Dermis microvascular lymphatic vessel endothelial cell (primary cell): ENCODE results near the gene KPNB1. TPM values are rescaled to one million over a fixed set of nuclear protein-coding genes. Genes with fewer than 3 reads are reported as not detected.
A peak's percentile ranks its signal among the peaks of the same experiment; 100 is the strongest.

Source experiments
- DNase-seq, 2 donors: peaks; one replicate each; pipeline versions ENCODE4 v3.0.0 to v3.0.0-alpha.2; 2010; ENCODE audit warnings: low read depth in 2 of 2
- total RNA-seq: library from RNA; depleted of rRNA; stranded (reverse); fragments of >200 nt; gene quantifications from 2 replicates; pipeline ENCODE4 v1.2.1, GENCODE V29; 2014

Gene KPNB1
- total RNA-seq, 1 donor from 2014 or later, result 285 TPM

DNA sequence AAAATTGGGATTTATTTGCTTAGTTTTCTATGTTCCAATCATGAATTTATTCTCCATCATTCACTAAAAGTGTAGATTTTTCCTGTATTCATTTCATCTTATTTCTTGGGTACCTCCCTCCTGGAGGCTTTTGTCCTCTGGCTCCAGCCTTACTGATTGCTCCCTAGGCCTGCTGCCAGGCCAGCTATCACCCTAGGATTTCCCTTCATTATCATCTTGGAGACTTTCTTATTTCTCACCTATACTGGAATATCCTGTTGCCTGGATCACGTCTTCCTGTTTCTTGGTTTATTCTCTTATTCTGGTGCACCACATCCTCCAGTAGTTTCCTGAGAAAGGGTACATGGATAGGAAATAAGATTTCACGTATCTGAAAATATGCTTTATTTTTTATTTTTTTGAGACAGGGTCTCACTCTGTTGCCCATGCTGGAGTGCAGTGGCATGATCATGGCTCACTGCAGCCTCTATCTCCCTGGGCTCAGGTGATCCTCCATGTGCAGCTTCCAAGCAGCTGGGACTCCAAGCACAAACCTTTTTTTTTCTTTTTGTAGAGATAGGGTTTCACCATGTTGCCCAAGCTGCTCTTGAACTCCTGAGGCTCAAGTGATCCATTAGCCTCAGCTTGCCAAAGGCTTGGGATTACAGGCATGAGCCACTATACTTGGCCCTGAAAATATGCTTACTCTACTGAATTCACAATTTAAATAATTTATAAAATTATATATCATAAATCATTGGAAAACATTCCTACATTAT, 13.3 kb upstream of the KPNB1 start:
- DNase-seq, result peak in 1 of 2 donors; percentile 31

DNA sequence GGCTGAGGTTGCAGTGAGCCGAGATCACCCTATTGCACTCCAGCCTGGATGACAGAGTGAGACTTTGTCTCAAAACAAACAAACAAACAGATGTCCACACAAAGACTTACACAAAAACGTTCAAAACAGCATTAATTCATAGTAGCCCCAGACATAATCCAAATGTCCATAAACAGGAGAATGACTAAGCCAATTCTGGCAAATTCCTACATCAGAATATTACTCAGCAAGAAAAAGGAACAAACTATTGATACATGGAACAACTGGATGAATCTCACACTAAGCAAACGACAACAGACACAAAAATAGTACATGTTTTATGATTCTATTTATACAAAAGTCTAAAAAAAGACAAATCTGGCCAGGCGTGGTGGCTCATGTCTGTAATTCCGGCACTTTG, 10.8 kb upstream of the KPNB1 start:
- no peak for DNase-seq

DNA sequence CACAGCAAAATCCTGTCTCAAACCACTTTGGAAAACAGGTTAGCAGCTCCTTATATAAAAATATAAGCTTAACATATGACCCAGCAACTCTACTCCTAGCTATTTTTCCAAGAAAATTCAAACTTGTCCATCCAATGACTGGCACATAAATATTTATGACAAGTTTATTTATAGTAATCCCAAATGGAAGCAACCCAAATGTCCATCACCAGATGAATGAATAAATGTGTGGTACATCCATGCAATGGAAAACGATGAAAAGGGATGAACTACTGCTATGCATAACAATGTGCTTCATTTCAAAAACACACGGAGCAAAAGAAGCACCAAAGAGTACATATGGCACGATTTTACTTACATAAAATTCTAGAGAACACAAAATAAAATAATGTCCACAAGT, 9.6 kb upstream of the KPNB1 start:
- no peak for DNase-seq

DNA sequence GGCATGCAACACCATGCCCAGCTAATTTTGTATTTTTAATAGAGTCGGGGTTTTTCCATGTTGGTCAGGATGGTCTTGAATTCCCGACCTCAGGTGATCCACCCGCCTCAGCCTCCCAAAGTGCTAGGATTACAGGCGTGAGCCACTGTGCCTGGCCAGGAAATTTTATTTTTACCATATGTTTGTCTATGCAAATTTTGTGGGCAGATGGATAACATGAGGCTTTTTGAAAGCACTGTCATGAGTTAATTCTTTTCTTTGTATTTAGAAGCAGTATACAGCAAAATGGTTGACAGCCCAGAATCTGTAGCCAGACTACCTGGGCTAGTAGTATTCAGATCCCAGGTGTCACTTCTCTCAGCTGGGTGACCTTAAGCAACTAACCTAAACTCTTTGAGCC, 8.5 kb upstream of the KPNB1 start:
- DNase-seq, result no peak

DNA sequence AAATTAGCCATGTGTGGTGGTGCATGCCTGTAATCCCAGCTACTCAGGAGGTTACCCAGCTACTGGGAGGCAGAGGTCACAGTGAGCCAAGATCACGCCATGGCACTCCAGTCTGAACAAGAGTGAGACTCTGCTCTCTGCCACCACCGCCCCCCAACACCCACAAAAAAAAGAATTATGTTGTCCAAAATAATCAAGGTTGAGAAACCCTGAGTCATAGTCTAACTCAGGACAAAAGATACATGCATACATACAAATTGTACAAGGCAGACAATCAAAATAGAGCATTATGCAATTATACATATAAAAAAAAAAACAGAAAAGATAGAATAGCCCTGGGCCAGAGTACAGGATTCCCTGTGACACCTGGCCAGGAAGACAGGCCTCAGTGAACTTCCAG, 6.6 kb upstream of the KPNB1 start:
- DNase-seq, result no peak

DNA sequence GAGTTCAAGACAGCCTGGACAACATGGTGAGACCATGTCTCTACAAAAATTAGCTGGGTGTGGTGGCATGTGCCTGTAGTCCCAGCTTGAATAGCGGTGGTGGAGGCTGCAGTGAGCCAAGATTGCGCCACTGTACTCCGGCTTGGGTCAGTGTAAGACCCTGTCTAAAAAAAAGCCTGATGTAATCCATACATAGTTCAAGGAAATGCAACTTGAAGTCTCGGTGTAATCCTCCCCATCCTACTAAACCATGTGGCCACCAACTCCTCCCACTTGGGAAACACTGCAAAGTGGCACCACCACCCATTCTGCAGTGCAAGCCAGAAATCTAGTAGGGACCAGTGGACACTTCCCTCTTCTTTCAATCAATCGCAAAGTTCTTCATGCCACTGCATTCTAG, 5.4 kb upstream of the KPNB1 start:
- DNase-seq, result no peak

DNA sequence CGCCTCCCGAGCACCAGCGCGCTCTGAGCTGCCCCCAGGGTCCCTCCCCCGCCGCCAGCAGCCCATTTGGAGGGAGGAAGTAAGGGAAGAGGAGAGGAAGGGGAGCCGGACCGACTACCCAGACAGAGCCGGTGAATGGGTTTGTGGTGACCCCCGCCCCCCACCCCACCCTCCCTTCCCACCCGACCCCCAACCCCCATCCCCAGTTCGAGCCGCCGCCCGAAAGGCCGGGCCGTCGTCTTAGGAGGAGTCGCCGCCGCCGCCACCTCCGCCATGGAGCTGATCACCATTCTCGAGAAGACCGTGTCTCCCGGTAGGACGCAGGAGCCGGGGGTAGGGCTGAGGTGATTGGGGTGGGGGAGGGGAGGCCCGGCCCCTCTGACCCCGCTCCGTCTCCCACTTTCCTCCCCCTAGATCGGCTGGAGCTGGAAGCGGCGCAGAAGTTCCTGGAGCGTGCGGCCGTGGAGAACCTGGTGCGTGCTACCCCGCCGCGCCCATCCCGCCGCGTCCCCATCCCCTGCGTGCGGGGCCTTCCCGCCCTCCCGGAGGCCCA, 329 bp downstream of the KPNB1 start:
- no peak for DNase-seq

DNA sequence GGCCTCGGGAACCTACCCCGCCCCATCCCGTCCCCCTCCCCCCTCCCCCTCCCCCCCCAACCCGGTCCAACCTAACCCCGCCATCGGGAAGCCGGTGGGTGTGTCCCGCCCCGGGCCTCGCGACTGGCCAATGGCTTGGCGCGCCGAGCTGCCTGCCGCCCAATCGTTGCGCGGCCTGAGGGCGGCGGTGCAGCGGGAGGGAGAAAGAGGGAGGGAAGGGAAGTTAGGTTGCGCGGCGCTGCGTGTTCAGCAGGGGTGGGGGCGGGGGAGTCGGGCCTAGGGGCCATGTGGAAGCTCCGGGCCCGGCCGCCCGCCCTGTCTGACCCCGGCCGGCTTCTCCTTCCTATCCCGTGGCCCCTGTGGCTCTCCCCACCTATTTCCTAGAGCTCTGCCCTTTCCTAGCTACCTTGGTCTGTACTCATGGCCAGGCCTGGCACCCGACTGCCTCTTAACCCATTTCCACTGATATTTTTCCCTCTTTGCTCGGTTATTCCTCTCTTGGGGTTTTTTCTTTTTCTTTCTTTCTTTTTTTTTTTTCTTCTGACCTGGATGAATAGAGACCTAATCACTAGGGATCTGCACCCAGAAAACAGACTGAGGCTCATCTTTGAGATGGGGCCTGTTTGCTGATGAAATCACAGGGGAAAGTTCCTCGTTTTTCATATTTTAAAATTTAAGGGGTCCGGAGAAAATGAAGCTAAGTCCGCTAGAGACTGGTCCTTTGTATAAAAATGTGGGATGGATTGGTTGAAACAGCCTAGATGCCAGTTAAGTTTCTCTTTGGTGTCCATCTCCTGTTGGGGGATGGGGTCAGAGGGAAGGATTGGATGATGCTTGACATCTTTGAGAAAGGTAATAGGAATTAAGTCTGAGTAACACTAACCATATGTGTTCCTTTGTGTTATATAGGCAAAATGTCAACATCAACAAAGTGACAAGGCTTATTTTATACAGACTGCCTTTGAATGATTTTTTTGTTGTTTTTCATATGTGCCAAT, 1.1 kb downstream of the KPNB1 start:
- DNase-seq, result peak; percentile 93 to 99

DNA sequence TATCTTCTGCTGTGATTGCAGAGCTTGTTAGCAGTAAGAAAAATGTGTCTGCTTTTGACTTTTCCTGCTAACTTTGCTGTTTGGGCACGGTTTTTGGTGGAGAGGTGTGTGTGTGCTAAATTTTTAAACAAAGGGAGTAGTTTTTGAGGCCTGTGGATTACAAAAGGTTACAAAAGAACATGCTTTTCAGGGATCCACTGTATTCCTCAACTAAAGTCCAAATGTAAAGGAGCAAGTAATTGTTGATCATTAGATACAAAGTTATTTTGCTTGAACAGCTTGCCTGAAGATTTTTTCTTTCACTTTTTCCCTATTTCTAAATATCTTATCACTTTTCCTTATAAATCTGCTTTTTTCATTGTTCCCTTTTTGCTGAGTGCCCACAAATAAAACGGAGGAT, 2.0 kb downstream of the KPNB1 start:
- DNase-seq, result no peak

DNA sequence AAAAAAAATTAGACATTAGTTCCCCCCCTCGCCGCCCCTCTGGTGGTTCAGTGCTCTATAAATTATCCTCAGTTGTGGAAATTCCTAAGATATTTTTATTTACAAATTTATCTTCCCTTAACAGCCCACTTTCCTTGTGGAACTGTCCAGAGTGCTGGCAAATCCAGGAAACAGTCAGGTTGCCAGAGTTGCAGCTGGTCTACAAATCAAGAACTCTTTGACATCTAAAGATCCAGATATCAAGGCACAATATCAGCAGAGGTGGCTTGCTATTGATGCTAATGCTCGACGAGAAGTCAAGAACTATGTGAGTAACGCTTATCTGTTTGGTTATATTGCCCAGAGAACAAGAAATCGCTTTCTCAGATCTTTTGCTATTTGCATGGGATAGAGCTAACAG, 2.9 kb downstream of the KPNB1 start:
- DNase-seq, result peak in 1 of 2 donors; percentile 23

DNA sequence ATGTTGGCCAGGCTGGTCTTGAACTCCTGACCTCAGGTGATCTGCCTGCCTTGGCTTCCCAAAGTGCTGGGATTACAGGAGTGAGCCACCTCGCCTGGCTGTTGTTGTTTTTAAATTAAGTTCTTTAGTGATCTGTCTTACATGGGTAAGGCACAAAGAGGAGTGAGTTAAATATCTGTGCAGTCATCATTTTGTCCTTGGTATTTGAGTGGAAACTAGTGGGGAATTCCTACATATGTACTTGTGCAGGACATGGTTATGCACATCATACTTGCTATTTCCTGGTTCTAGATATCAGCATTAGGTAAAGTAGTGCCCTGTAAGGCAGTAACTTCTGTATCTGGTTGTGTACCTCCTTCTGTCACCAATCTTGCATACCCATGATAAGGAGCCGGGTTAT, 3.7 kb downstream of the KPNB1 start:
- no peak for DNase-seq

DNA sequence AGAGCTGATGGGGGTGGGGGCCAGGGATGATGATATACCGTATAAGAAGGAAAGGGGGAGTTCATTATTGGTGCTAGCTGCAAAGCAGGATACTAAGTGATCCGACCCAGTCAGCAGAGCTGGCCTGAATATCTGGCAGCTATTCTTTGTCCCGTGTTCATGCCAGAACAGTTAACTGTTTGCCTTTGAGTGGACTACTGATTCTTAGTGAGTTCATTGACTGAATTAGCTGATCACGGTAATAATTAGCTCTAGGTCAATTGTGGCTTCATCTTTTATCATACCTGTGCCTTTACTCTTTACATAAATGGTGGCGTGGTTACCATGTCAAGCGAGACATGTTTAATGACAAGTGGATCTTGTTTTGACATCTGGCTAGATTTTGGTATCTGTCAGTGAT, 5.3 kb downstream of the KPNB1 start:
- no peak for DNase-seq

DNA sequence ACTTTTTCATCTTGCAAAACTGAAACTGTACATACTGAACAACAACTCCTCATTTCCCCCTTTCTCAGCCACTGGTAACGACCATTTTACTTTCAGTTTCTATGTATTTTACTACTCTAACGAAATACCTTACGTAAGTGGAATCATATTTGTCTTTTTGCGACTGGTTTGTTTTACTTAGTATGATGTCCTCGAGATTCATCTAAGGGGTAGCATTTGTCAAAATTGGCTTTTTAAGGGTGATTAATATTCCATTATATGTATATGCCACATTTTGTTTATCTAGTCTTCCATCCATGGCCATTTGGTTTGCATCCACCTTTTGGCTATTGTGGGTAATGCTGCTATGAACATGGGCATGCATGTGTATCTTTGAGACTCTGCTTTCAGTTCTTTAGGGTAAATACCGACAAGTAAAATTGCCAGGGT, 10.4 kb downstream of the KPNB1 start:
- peak in 1 of 2 donors; percentile 15 for DNase-seq

DNA sequence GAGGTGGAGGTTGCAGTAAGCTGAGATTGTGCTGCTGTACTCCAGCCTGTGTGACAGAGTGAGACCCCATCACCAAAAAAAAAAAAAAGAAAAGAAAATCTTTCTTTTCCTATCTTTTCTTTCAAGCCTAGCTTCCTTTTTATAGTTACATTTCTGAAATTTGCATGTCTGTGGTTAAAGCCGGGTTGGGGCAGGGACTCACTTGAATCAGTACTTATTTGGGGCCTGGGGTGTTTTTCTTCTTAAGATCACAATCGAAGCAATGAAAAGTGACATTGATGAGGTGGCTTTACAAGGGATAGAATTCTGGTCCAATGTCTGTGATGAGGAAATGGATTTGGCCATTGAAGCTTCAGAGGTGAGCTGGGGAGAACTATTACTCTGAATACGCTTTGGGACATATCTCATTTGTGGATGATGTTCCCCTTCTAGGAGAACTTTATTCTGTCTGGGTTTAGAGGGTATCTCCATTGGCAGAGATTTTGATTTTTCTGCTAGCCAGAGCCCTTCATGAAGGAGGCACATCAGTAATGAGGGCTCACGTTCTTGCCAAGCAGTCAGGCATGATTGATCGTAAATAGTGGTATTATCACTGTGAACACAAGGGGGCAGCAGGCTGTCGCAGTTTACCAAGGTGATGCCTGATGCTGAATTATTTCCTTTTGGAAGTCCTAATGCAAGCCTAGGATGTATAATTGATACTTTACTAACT, 14.3 kb downstream of the KPNB1 start:
- DNase-seq, result peak; percentile 46 to 69

DNA sequence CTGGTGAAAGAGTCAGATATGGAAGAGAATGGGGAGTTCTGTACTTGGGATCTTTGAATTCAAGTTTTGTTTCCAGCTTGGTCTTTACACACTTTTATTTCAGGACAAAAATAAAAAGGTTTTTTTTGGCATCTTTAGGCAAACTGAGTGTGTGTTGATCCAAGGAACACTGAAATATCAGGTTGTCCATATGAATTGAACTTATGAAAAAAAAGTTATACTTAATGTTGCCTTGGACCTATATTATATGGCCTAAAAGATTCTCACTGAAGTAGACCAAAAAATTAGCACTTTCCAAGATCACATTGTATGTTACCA, 14.9 kb downstream of the KPNB1 start:
- DNase-seq, result no peak

DNA sequence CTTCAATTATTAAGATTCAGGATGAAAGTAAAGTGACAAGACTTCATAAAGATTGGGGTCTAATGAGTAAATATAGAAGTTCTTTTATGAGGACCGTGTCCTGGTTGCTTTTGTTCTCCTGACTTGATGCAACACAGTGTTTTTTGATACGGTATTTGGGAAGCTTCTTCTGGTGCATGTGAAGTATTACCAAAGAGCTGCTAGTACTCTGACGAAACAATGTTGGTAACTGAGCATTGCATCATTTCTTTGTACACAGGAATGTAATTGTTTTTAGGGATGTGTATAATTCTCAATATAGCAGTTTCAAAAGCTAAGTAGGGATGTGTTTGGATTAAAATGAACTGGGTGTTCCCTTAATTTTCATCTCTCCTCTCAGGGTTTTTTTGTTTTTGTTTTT, 15.9 kb downstream of the KPNB1 start:
- no peak for DNase-seq

DNA sequence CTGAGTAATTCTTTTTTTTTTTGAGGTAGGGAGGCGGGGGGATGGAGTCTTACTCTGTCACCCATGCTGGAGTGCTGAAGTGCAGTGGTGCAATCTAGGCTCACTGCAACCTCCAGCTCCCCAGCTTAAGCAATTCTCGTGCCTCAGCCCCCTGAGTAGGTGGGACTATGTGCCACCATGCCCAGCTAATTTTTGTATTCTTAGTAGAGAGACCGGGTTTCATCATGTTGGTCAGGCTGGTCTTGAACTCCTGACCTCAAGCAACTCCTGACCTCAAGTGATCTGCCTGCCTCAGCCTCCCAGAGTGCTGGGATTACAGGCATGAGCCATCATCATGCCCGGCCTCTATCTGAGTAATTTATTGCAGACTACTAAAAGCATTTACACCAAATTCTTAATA, 19.4 kb downstream of the KPNB1 start:
- DNase-seq, result no peak

DNA sequence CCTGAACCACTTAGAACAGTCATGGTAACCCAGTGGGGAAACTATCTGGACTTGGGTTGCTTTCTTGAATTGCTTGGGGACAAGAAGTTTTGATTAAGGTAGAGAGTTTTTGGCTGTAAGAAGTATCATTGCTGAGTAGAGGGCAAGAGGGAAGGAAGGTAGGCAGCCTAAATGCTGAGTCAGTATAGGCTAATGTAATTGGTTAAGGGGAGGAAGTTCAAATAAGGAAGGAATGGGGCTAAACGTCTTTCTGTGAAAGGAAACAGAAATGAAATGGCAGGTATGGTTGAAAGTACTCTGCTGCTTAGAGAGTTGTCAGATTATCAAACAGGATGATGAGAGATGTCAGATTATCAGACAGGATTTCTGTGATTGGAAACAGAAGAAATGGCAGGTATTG, 20.3 kb downstream of the KPNB1 start:
- DNase-seq, result no peak

DNA sequence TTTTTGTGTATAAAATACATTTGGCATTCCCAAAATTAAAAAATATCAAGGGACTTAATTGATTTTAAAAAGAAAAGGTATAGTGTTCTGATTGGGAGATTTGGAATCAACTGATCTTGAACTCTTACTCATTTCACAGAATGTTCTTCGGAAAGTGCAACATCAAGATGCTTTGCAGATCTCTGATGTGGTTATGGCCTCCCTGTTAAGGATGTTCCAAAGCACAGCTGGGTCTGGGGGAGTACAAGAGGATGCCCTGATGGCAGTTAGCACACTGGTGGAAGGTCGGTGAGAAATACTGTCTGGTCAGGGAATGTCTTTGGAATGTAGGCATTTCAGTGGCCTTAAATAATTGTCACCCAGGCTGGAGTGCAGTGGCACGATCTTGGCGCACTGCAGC, 24.8 kb downstream of the KPNB1 start:
- DNase-seq, result no peak

DNA sequence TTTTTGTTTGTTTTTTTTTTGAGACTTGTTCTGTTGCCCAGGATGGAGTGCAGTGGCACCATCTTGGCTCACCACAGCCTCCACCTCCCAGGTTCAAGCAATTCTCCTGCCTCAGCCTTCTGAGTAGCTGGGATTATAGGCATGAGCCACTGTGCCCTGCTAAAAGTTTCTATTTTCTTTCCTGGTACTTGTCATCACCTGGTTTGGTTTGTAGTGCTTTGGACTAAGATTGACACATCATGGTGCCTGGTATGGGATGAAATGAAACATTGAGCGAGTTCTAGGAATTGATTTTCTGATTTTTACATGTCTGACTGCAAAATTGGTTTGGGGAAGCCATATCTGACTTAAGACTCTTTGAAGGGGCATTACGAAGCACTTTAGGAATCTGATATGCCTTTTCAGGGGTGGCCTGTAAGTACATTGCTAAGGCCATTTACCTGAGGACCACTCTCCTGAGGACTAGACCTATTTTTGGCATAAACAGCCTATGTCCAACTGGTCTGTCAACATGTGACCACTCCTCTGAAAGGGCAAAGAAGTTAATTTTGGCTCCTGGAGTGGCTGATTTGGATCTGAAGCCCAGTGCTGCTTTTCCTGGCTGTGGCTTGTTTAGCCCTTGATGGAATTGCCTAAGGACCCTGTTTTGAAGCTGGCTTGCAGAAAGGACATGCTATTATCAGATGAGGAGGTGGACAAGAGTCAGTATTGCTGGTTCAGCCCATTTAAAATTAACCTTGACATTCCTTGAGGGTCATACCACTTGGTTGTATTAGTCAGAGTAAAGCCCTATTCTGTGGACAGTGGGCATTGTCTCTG, 25.9 kb downstream of the KPNB1 start:
- no peak for DNase-seq

DNA sequence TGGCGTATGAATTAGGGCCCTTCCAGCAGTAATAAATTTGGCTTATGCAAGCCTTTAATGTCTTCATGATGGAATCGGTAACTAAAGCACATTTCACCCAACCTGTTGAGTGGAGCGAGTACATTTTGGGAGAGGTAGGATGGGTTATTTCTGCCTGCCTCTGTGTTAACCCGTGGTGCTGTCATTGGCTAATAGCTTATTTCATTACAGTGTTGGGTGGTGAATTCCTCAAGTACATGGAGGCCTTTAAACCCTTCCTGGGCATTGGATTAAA, 26.4 kb downstream of the KPNB1 start:
- DNase-seq, result no peak
